ENCODE results near the gene C19orf25.
"Not testable (repeated sequence)": the region's sequence is repeated elsewhere in the genome, so short reads cannot be mapped to it uniquely, and the experiment has no call there.

- TF ChIP-seq, protein P1, sequence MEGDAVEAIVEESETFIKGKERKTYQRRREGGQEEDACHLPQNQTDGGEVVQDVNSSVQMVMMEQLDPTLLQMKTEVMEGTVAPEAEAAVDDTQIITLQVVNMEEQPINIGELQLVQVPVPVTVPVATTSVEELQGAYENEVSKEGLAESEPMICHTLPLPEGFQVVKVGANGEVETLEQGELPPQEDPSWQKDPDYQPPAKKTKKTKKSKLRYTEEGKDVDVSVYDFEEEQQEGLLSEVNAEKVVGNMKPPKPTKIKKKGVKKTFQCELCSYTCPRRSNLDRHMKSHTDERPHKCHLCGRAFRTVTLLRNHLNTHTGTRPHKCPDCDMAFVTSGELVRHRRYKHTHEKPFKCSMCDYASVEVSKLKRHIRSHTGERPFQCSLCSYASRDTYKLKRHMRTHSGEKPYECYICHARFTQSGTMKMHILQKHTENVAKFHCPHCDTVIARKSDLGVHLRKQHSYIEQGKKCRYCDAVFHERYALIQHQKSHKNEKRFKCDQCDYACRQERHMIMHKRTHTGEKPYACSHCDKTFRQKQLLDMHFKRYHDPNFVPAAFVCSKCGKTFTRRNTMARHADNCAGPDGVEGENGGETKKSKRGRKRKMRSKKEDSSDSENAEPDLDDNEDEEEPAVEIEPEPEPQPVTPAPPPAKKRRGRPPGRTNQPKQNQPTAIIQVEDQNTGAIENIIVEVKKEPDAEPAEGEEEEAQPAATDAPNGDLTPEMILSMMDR (IDR thresholded peaks at IDR 0.05), result not testable (repeated sequence)
- TF ChIP-seq POLR2AphosphoS5 (IDR thresholded peaks at IDR 0.05; ENCODE audit: insufficient read depth in 1 of 2, low read depth in 1 of 2); POLR2A (IDR thresholded peaks at IDR 0.05): not testable (repeated sequence)
These were observed 40.8 kb upstream of the C19orf25 start for GRCh38 chr19:1519802-1520201.
